ENCODE measurements around the gene IL17RE.
A peak's percentile ranks its signal among the peaks of the same experiment; 100 is the strongest.
"Not testable (repeated sequence)": the region's sequence is repeated elsewhere in the genome, so short reads cannot be mapped to it uniquely, and the experiment has no call there.

IL17RE gene

DNA sequence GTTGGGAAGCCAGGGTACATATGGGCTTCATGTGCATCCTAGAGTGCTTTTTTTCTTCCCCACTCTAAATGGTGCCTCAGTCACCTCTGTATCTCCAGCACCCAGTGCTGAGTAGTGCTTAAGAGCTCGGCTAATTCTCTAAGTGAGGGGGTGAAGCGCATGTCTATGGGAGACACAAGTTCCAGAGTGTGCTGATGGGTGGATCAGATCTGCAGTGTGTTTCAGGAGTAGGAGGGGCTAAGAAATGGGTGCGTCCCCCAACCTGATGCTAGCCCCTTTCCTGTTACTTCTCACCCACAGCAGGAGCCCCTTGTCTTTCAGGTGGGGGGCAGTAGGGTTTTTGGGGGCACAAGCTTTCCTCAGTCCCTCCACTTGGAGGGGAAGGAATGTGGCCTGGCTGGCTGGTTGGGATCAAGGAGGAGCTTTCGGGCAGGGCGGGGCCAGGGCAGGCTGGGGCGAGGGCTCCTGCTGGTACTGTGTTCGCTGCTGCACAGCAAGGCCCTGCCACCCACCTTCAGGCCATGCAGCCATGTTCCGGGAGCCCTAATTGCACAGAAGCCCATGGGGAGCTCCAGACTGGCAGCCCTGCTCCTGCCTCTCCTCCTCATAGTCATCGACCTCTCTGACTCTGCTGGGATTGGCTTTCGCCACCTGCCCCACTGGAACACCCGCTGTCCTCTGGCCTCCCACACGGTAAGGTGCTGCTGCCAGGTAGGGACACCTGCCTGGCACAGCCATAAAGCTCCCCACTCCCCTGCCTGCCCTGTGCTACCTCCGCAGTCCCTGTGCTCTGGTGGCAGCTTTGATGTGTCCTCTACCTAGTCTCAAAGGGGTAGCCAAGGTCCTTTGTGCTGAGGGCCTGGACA is at the start of gene IL17RE:
Gene IL17RE, plus strand, starts transcription at position 477 of the 866 bp plus-strand sequence. Its CDS starts 85 bp downstream, at position 562.
- peak within 1 kb of the TSS; percentile 43 for H3K4me3 ChIP-seq (ENCODE audit: low read depth, low read length)
- CTCF ChIA-PET: interaction anchor here (0.8 to 2.6 kb wide), 8 partner anchors 9 to 44 kb away, joined by 3 to 16 read pairs (median 5); partner anchors contain the start of genes CRELD1 and JAGN1
- TF ChIP-seq CTCF (IDR thresholded peaks at IDR 0.05; ENCODE audit: insufficient read depth, low read length, missing control alignments): no peak
- no peak for DNase-seq (ENCODE audit: low read depth, low spot score)
- POLR2A ChIA-PET: interaction anchor here (1.0 to 2.7 kb wide), 3 partner anchors 10 to 44 kb away, joined by 3 to 10 read pairs (median 5); partner anchors contain the start of gene JAGN1

- H3K4me3 ChIP-seq (ENCODE audit: low read depth, low read length); DNase-seq (ENCODE audit: low read depth, low spot score); POLR2A ChIA-PET: not testable (repeated sequence)
- CTCF ChIA-PET: interaction anchor here (1.0 to 1.3 kb wide), 3 partner anchors 59 to 92 kb away, joined by 3 to 8 read pairs (median 3); partner anchors contain the start of gene CRELD1
Observed at GRCh38 chr3:9854291-9854940, 48.2 kb upstream of the IL17RE start.

GRCh38 chr3:9855594-9855993 is 47.1 kb upstream of the IL17RE start:
- ChIA-PET POLR2A (no interaction called here), CTCF (interaction anchor here (1.1 to 1.3 kb wide), 2 partner anchors 78 to 91 kb away, joined by 3 to 8 read pairs; partner anchors contain the start of gene CRELD1)
- no peak for TF ChIP-seq CTCF (IDR thresholded peaks at IDR 0.05; ENCODE audit: insufficient read depth, low read length, missing control alignments)

DNA sequence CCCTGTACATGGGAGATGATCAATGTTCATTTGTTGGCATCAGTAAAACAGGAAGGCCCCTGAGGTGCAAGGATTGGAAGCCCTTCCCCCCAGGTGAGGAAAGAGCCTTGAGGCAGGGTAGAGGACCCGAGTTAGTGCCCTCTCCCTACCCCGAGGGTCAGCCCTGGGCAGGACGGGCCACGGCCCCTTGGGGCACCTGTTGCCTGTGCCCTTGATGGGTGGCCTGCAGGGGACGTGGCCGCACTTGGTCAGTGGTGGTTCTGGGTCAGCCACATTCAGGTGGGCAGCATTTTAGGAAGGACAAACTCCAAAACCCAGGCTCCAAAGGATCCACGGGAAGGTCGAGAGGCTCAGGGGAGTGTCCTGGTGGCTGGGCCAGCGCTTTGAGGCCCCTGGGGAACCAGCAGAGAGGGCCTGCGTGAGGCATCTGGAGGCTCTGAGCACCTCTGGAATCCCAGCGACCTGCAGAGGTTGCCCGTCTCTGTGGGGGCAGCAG is 43.1 kb upstream of the IL17RE start:
- POLR2A ChIA-PET: no interaction called here
- no peak overlapping the region for H3K4me3 ChIP-seq (ENCODE audit: low read depth, low read length)
- no peak for TF ChIP-seq CTCF (IDR thresholded peaks at IDR 0.05; ENCODE audit: insufficient read depth, low read length, missing control alignments)
- DNase-seq (ENCODE audit: low read depth, low spot score): no peak
- CTCF ChIA-PET: interaction anchor here (3.2 kb wide), 1 partner anchor 13 kb away, joined by 10 read pairs; no protein-coding TSS in a partner anchor

More at GRCh38 chr3:9855594-9855993, 47.1 kb upstream of the IL17RE start:
- no peak overlapping the region for H3K4me3 ChIP-seq (ENCODE audit: low read depth, low read length)
- DNase-seq (ENCODE audit: low read depth, low spot score): no peak

GRCh38 chr3:9861201-9861600 is 41.4 kb upstream of the IL17RE start:
- TF ChIP-seq CTCF (IDR thresholded peaks at IDR 0.05; ENCODE audit: insufficient read depth, low read length, missing control alignments): no peak
- ChIA-PET CTCF (interaction anchor here (0.9 to 1.0 kb wide), 2 partner anchors 9 to 33 kb away, joined by 3 read pairs; no protein-coding TSS in a partner anchor), POLR2A (no interaction called here)
- no peak overlapping the region for H3K4me3 ChIP-seq (ENCODE audit: low read depth, low read length)
- no peak for DNase-seq (ENCODE audit: low read depth, low spot score)

DNA sequence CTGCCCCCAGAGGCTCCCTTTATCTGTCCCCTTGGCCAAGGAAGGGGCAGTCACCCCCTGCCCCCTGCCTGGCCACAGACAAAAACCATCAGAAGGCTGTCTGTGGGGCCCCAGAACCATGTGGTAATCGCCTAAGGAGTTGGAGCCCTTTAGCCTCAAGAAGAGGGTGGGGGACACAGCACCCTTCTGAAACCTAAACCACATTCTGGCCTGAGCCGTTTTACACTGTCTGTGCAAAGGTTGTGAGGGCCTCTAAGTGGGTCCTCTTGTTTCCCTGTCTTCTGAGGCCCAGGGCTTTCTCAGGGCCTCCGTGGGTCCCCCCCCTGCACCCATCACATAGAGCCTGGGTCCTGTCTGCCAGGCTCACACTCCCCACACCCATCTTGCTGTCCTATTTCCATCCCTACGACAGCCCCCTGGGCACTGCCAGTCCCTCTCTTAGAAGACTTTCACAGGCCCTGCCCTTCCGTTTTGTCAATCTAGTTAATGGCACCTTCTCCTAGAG is 41.0 kb upstream of the IL17RE start:
- no peak for DNase-seq (ENCODE audit: low read depth, low spot score)
- no peak for TF ChIP-seq CTCF (IDR thresholded peaks at IDR 0.05; ENCODE audit: insufficient read depth, low read length, missing control alignments)
- CTCF ChIA-PET: no interaction called here
- no peak overlapping the region for H3K4me3 ChIP-seq (ENCODE audit: low read depth, low read length)
- POLR2A ChIA-PET: no interaction called here

All from AG04449 (cell line).